EH (cell line): ENCODE measurements around the gene SRGAP3.

ENCODE experiments used
- DNase-seq: peaks from one replicate; pipeline ENCODE4 v3.0.0-alpha.2; 2015; ENCODE audit warnings: low read depth

Gene SRGAP3

GRCh38 chr3:9201266-9201665 lies 48.2 kb downstream of the SRGAP3 start:
- peak; percentile 22 for DNase-seq

- no peak for DNase-seq
Measured at GRCh38 chr3:9199775-9200174, 49.7 kb downstream of the SRGAP3 start.

- no peak for DNase-seq
Measured at GRCh38 chr3:9198899-9199335, 50.5 kb downstream of the SRGAP3 start.

DNA sequence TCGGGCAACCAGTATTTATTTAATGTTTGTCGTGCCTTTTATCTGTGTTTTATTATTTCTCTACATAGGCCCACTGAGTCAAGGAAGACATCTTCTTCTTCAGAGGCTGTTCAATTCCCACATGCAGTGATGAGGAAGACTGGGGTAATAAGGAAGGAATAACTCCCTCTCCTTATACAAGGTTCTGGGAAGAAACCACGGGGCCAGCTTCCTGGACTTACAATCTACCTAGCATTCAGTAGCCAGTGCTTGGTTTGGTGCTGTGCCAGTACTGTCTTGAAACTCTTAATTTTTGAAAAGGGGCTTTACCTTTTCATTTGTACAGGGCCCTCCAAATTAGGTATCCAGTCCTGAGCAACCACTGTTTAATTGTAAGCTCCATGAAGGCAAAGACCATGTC lies 51.2 kb downstream of the SRGAP3 start:
- DNase-seq = no peak

DNA sequence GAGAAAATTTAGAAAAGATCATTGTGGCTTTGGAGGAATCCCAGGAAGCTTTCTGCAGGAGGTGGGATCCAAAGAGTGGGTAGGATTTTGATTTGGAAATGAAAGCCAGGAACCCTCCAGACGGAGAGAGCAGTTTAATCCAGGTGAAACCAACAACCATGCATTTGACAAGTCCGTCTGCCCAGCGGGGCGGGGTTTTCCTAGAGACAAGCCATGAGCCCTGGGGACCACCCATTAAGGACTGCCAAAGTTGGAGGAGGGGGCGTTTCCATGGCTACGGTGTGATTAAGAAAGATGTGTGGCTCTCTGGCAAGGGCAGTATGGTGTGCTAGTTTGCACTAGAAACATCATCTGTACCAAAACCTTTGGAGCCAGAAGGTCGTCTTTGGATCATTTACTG lies 53.4 kb downstream of the SRGAP3 start:
- no peak for DNase-seq

DNA sequence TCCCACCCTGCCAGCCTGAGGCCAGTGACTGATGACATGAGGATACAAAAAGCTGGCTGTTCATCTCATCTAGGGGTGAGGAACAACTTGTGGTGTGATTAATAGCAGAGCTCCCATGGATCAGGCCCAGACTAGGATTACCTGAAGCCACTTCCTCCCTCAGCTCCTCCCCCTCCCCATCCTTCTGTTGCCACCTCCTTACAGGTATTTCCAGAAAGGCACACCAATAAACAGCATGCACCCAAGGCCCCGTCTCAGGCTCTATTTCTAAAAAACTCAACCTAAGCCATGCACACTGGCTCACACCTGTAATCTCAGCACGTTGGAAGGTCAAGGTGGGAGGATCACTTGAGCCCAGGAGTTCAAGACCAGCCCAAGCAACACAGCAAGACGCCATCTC lies 54.1 kb downstream of the SRGAP3 start:
- DNase-seq = no peak

GRCh38 chr3:9194509-9195184 lies 54.8 kb downstream of the SRGAP3 start:
- DNase-seq = no peak

DNA sequence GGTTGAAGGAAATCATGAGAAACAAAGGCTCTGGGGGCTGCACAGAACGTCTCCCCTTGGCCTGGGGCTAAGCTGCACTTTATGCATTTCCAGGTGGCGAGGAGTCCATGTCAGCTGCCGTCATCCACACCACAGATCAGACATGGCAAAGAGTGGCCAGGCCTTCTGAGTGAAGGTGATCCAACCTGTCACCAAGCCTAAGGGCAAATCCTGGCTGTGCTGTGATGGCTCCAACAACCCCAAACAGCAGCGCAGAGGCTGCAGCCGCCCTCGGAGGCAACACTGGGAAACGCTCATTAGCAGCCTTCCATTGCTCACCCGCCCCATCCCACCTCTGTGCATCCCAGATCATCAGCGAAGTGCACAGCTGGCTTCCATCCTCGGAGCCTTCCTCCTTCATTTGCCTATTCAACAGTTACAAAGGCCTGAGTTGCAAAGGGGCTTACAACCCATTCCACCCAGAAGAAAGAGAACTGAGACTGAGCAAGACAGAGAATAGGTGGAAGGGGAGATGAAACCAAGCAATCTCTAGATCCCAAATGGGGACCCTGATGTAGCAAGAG lies 55.7 kb downstream of the SRGAP3 start:
- DNase-seq = no peak

GRCh38 chr3:9193211-9193610 lies 56.2 kb downstream of the SRGAP3 start:
- DNase-seq = no peak

GRCh38 chr3:9192248-9193025 lies 57.0 kb downstream of the SRGAP3 start:
- no peak for DNase-seq

DNA sequence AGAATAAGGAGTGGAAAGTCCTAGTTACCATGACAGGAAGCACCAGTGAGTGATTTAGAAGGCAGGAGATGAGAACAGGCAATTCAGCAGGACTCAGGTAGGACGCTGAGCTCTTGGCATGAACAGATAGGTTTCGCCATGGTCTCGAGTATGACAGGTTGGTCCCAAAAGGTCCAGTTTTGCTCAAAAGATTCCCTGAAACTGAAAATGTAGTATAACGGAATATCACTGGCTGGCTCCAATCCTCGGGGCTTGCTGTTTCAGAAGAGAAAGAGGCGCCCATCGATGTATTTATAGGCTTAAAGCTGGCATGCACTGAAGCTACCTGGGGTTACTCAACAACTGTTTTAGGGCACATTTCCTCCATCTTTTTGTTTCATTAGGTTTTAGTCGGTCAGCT lies 59.2 kb downstream of the SRGAP3 start:
- no peak for DNase-seq

- DNase-seq = no peak
Measured at GRCh38 chr3:9188583-9188982, 60.9 kb downstream of the SRGAP3 start.

GRCh38 chr3:9185701-9186100 lies 63.7 kb downstream of the SRGAP3 start:
- DNase-seq = no peak

- no peak for DNase-seq
Measured at GRCh38 chr3:9185046-9185445, 64.4 kb downstream of the SRGAP3 start.

DNA sequence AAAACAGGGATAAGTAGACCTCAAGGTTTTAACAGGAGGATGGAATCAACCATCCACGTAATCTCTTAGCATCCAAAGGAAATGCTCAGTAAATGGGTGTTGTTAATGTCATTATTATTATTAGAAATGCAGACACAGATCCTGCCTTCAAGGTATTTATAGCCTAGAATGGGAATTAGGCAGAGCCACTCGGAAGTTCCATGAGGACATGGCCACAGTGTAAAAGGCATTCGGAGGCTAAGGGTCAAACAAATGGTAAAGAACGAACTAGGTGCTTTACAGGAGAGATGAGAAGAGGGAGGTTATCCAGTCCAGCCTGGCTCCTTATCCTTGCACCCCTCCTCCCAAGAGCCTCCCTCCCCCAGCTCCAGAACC lies 65.0 kb downstream of the SRGAP3 start:
- DNase-seq = no peak

DNA sequence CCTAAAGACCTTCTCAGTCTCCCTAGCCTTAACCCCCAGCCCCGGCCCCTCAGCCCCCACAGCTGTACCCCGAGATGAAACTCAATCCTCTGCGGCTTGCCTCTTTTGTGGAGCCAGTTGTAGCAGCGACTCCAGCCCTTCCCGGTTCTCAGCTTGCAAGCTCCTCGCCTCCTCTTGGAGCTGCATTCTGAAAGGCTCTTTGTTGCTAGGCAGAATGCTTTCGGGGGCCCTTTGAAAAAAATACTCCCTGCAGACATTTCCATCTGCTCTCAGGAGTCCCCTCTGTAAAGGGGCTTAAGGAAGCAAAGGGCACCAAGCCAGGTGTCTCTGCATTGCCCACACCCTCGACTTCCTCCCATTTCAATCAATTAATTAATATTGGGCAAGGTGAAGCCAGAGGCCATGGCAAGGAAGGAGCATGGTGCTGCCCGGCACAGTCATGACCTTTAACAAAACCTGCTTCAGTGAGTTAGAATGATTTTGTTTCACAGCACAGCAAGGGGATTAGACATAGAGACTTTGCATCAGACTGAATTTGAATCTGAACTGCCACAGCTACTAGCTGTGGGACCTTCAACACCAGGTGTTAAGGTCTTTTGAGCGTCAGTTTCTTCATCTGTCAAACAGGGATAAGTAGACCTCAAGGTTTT lies 65.5 kb downstream of the SRGAP3 start:
- no peak for DNase-seq

DNA sequence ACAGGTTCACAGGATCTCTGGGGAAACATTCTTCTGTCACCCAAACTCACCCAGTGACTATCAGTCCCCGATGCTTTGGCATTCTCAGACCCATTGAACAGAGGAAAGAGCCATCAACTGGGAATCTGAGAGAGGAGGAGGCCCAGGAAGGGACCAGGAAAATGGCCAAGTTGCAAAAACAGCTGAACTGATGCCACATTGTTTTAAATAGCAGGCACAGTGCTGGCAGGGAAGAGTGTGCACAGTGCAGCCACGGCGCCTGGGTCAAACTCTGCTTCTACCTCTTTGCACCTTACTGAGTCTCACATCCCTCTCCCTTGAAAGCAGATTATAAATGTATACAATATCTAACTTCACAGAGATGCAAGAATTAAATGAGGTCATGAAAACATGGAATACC lies 66.4 kb downstream of the SRGAP3 start:
- no peak for DNase-seq

DNA sequence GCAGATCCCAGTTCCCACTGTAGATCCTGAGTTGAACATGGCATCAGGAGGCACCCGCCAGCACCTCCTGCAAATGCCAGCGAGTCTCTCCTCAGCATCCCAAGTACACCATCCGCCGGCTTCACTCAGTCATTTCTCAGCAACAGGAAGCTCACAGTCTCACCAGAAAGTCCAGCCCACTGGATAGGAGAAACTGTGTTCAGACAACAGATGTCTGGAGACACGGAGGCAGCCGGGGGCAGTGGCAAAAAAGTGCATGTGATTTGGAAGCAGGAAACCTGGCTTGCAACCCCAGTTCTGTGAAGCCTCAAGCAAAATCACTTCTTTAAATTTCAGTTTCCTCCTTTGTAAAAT lies 68.7 kb downstream of the SRGAP3 start:
- DNase-seq = no peak

DNA sequence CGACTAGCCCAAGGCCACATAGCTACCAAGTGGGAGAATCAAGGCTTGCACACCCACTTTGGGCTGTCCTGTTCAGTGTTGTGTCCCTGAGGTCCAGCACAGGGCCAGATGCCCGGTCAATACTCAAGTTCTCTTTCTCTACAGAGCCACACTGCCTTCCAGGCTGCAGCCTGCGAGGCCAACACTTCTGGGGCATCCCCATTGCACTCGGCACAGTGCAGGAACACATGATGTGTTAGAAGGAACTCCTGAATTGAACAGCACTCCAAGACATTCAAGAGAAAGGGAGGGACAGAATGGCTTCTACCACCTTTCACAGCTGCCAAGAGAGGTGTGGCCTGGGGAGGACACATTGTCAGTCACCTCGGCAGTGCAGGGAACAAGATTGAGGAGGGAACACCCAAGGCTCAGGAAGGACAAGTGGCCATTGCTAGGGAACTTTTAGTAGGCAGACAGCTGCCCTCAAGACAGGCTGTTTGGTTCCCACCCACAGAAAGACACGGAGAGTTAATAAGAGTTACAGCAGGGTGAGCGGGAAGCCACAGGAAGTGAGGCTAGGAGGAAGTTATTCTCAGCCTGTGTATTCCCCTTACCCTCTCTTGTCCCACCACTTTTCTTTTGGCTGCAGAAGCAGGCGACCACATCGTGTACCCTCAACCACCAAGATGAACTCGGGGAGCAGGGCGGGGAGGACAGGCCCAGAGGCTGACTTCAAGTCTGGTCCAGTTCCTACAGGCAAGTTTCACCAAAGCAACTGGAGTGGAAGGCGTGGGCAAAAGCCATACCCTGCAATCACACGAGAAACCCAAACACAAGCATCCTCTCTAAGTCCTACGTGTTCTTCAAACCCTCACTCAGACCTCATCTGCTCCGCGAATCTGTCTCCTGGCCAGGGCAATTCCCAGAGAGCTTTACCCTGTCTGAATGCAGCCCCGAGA lies 69.4 kb downstream of the SRGAP3 start:
- DNase-seq = no peak

DNA sequence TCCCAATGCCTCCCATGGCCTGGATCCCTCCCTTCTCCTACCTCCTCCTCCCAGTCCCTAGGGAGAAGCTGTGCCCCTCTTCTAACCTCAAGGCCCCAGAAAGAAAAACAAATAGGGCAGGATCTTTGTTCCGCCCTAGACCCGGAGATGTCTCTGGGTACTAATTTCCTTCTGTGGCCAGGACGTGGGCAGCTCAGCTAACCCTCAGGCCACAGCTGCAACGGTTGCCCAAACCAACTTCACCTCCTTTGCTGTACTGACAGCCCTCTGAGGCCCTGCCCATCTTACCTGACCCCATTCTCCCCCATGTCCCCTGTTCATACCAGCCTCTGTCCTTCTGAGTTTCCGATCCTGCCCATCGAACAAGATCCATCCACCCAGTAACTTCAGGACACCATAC lies 70.7 kb downstream of the SRGAP3 start:
- no peak for DNase-seq

GRCh38 chr3:9175421-9175820 lies 74.0 kb downstream of the SRGAP3 start:
- DNase-seq = peak; percentile 41

GRCh38 chr3:9173445-9173844 lies 76.0 kb downstream of the SRGAP3 start:
- DNase-seq = no peak
